Thyroid gland (tissue), 4 donors: Measurements from ENCODE around the gene FXR1.

ENCODE experiments used
- POLR2A ChIP-seq, 2 donors: fragments of 450-650 bp; IDR thresholded peaks; one replicate each; pipeline ENCODE4 v1.6.1; 2017; ENCODE audit warnings: antibody characterized with exemption in 2 of 2, mild to moderate bottlenecking in 2 of 2, moderate library complexity in 1 of 2
- TF ChIP-seq, protein P1 (sequence below), 6 experiments: fragments of 200-600 bp in 3 of 6; fragments of 450-650 bp in 3 of 6; sonication (generic) in 3 of 6; IDR thresholded peaks; one replicate each; pipeline ENCODE4 v1.5.1; 2016 to 2019; ENCODE audit warnings: antibody characterized with exemption in 6 of 6, mild to moderate bottlenecking in 2 of 6, inconsistent platforms in 1 of 6, moderate library complexity in 1 of 6

DNA sequence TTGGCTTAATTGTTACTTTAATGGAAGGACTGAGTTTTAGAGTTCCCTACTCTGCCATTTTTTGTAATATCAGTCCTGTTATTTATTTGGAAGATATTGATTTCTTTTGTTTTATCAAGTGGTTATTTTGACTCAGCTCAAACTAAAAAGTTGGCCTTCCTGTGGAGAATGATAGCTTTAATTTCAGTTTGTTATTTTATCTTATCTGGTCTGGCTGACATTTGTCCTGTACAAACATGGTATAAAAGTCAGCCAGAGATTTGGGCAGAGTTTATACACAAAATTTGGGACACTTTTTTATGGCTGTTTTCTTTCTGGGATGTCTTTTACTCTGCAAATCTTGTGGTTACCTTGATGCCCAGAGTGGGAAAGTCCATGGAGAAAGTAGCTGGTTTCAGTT lies 118.5 kb downstream of the FXR1 start:
- TF ChIP-seq POLR2A (IDR thresholded peaks at IDR 0.05): no peak
- TF ChIP-seq, protein P1, sequence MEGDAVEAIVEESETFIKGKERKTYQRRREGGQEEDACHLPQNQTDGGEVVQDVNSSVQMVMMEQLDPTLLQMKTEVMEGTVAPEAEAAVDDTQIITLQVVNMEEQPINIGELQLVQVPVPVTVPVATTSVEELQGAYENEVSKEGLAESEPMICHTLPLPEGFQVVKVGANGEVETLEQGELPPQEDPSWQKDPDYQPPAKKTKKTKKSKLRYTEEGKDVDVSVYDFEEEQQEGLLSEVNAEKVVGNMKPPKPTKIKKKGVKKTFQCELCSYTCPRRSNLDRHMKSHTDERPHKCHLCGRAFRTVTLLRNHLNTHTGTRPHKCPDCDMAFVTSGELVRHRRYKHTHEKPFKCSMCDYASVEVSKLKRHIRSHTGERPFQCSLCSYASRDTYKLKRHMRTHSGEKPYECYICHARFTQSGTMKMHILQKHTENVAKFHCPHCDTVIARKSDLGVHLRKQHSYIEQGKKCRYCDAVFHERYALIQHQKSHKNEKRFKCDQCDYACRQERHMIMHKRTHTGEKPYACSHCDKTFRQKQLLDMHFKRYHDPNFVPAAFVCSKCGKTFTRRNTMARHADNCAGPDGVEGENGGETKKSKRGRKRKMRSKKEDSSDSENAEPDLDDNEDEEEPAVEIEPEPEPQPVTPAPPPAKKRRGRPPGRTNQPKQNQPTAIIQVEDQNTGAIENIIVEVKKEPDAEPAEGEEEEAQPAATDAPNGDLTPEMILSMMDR (IDR thresholded peaks at IDR 0.05): no peak
